Caco-2 (cell line): ENCODE data around the gene TANGO2. TPM values are rescaled to one million over a fixed set of nuclear protein-coding genes. Genes with fewer than 3 reads are reported as not detected.

ENCODE experiments used
- BruUV-seq: library from RNA; stranded (reverse); fragments of 400-500 nt; replicated peaks from 2 replicates; lab custom pipeline; 2021; lab: Mats Ljungman, UMichigan
- CTCF ChIA-PET: fragments of 300-600 bp; sonication (Branson Sonifier 250); formaldehyde crosslinking; loops from one replicate; lab custom pipeline; 2022; ENCODE audit warnings: antibody characterized with exemption; lab: Charles Lee
- POLR2A ChIA-PET: fragments of 300-600 bp; sonication (Branson Sonifier 250); formaldehyde crosslinking; loops from one replicate; lab custom pipeline; 2022; ENCODE audit warnings: antibody characterized with exemption; lab: Charles Lee
- DNase-seq, 2 experiments: peaks; one replicate each; pipeline versions ENCODE4 v3.0.0 to v3.0.0-alpha.2; 2020 to 2022
- H3K27me3 ChIP-seq: replicated peaks from 2 replicates; pipeline ENCODE4 v1.6.0; 2011; ENCODE audit warnings: low read length; ENCODE audit not compliant: control insufficient read depth, insufficient read depth
- H3K36me3 ChIP-seq: 2 replicates; pipeline ENCODE4 v1.5.1; 2011; ENCODE audit warnings: low read length; ENCODE audit not compliant: control insufficient read depth, insufficient read depth
- H3K4me1 ChIP-seq: fragments of 250-450 bp; sonication (Bioruptor Pico); 2 replicates; pipeline ENCODE4 v1.5.1; 2020; ENCODE audit warnings: mild to moderate bottlenecking
- H3K4me3 ChIP-seq: 2 replicates; pipeline ENCODE4 v1.5.1; 2011; ENCODE audit warnings: low read depth, mild to moderate bottlenecking, control low read depth, low read length
- H3K9me3 ChIP-seq: fragments of 250-450 bp; sonication (Bioruptor Pico); 2 replicates; pipeline ENCODE4 v1.5.1; 2020; ENCODE audit warnings: mild to moderate bottlenecking, moderate library complexity
- H3K27ac Mint-ChIP-seq: one replicate; pipeline ENCODE4 v1.8.0; 2022; ENCODE audit warnings: mixed read lengths; ENCODE audit not compliant: unreplicated experiment
- H3K27me3 Mint-ChIP-seq: one replicate; pipeline ENCODE4 v1.8.0; 2022; ENCODE audit warnings: mixed read lengths; ENCODE audit not compliant: insufficient read depth, unreplicated experiment
- H3K36me3 Mint-ChIP-seq: one replicate; pipeline ENCODE4 v1.8.0; 2022; ENCODE audit warnings: mild to moderate bottlenecking, mixed read lengths; ENCODE audit not compliant: insufficient read depth, unreplicated experiment
- H3K4me1 Mint-ChIP-seq: one replicate; pipeline ENCODE4 v1.8.0; 2022; ENCODE audit warnings: low read depth, mixed read lengths; ENCODE audit not compliant: unreplicated experiment
- H3K4me3 Mint-ChIP-seq: one replicate; pipeline ENCODE4 v1.8.0; 2022; ENCODE audit warnings: mild to moderate bottlenecking, moderate library complexity, mixed read lengths; ENCODE audit not compliant: unreplicated experiment
- H3K9me3 Mint-ChIP-seq: one replicate; pipeline ENCODE4 v1.8.0; 2022; ENCODE audit warnings: mixed read lengths; ENCODE audit not compliant: unreplicated experiment
- CTCF ChIP-seq, 2 experiments: fragments of 200-600 bp in 1 of 2; IDR thresholded peaks; 1 replicate in 1 of 2; 2 replicates in 1 of 2; pipeline versions ENCODE4 v1.5.1 to v1.8.0; 2011 to 2022; ENCODE audit warnings: antibody characterized with exemption in 1 of 2, control low read depth in 1 of 2, inconsistent platforms in 1 of 2, low read depth in 1 of 2, low read length in 1 of 2, mild to moderate bottlenecking in 1 of 2, moderate library complexity in 1 of 2; ENCODE audit not compliant: insufficient read depth in 1 of 2, severe bottlenecking in 1 of 2, unreplicated experiment in 1 of 2
- intact Hi-C: fragments of 100-400 bp; cut with micrococcal nuclease; formaldehyde crosslinking; loops from one replicate; pipeline ENCODE4 v1.10.0; 2022; ENCODE audit not compliant: unreplicated experiment
- total RNA-seq: library from RNA; stranded (reverse); gene quantifications from 2 replicates; pipeline ENCODE4 v1.2.3, GENCODE V29; 2022

TANGO2 gene
- total RNA-seq, 1 experiment from 2014 or later, result 26.6 TPM

- H3K9me3 ChIP-seq, result peaks cover 6% of the 10 kb centered on the region; the same call in 1 of the 2 replicates
- H3K36me3 ChIP-seq, result no peaks in the 10 kb centered on the region
- Mint-ChIP-seq H3K4me1 (no peaks in the 10 kb centered on the region), H3K9me3 (no peaks in the 10 kb centered on the region), H3K36me3 (peaks cover 28% of the 10 kb centered on the region), H3K27ac (no peak overlapping the region), H3K27me3 (no peaks in the 10 kb centered on the region), H3K4me3 (no peak overlapping the region)
- ChIA-PET CTCF (interaction anchor here (0.6 kb wide), 1 partner anchor 90 kb away, joined by 3 read pairs; no protein-coding TSS in a partner anchor), POLR2A (no interaction called here)
- no TSS peak for BruUV-seq
- no peak overlapping the region for H3K4me3 ChIP-seq
- H3K27me3 ChIP-seq, result no peaks in the 10 kb centered on the region
- no peak for DNase-seq
- no peaks in the 10 kb centered on the region for H3K4me1 ChIP-seq
- intact Hi-C loops, result no loop called here
- no peak for TF ChIP-seq CTCF (IDR thresholded peaks at IDR 0.05; ENCODE audit: insufficient read depth in 1 of 2, low read depth in 1 of 2, low read length in 1 of 2, severe bottlenecking in 1 of 2, unreplicated experiment in 1 of 2)
Measured at GRCh38 chr22:20052309-20053259, 31.7 kb downstream of the TANGO2 start.

- Mint-ChIP-seq H3K27ac (no peak overlapping the region), H3K4me3 (no peak overlapping the region), H3K4me1 (no peaks in the 10 kb centered on the region), H3K36me3 (peaks cover 20% of the 10 kb centered on the region), H3K9me3 (no peaks in the 10 kb centered on the region), H3K27me3 (no peaks in the 10 kb centered on the region)
- no peak for DNase-seq
- Histone ChIP-seq H3K27me3 (no peaks in the 10 kb centered on the region), H3K36me3 (no peaks in the 10 kb centered on the region), H3K9me3 (no peaks in the 10 kb centered on the region; the same call in 1 of the 2 replicates), H3K4me1 (no peaks in the 10 kb centered on the region), H3K4me3 (no peak overlapping the region)
- CTCF ChIA-PET, result no interaction called here
- TF ChIP-seq CTCF (IDR thresholded peaks at IDR 0.05; ENCODE audit: insufficient read depth in 1 of 2, low read depth in 1 of 2, low read length in 1 of 2, severe bottlenecking in 1 of 2, unreplicated experiment in 1 of 2), result no peak
- POLR2A ChIA-PET, result interaction anchor here (0.6 kb wide), 1 partner anchor 330 kb away, joined by 4 read pairs; no protein-coding TSS in a partner anchor
- no TSS peak for BruUV-seq
- intact Hi-C loops, result no loop called here
Measured at GRCh38 chr22:20053407-20054033, 32.6 kb downstream of the TANGO2 start.

GRCh38 chr22:20054034-20054427, 33.1 kb downstream of the TANGO2 start:
- H3K27me3 Mint-ChIP-seq, result no peaks in the 10 kb centered on the region
- no peak overlapping the region for H3K4me3 Mint-ChIP-seq
- no TSS peak for BruUV-seq
- no peaks in the 10 kb centered on the region for H3K27me3 ChIP-seq
- H3K27ac Mint-ChIP-seq, result no peak overlapping the region
- H3K4me1 ChIP-seq, result no peaks in the 10 kb centered on the region
- POLR2A ChIA-PET, result interaction anchor here (0.6 kb wide), 1 partner anchor 330 kb away, joined by 4 read pairs; no protein-coding TSS in a partner anchor
- CTCF ChIA-PET, result no interaction called here
- H3K4me1 Mint-ChIP-seq, result no peaks in the 10 kb centered on the region
- H3K36me3 ChIP-seq, result no peaks in the 10 kb centered on the region
- no peak for DNase-seq
- no peaks in the 10 kb centered on the region for H3K9me3 ChIP-seq
- no peak overlapping the region for H3K4me3 ChIP-seq
- intact Hi-C loops, result no loop called here
- H3K9me3 Mint-ChIP-seq, result no peaks in the 10 kb centered on the region
- H3K36me3 Mint-ChIP-seq, result peaks cover 15% of the 10 kb centered on the region
- TF ChIP-seq CTCF (IDR thresholded peaks at IDR 0.05; ENCODE audit: insufficient read depth in 1 of 2, low read depth in 1 of 2, low read length in 1 of 2, severe bottlenecking in 1 of 2, unreplicated experiment in 1 of 2), result no peak
